NCI-H2196 treated with DMSO at 0.1 percent for 48 hours (cell line): Measurements from ENCODE around the gene CTNND2.

ENCODE experiments used
- DNase-seq: peaks from one replicate; lab custom pipeline; 2025; ENCODE audit not compliant: unreplicated experiment; lab: John Stamatoyannopoulos, UW

The CTNND2 gene

GRCh38 chr5:11000515-11001353, 903.5 kb downstream of the CTNND2 start:
- no peak for DNase-seq

GRCh38 chr5:10999714-11000113, 904.5 kb downstream of the CTNND2 start:
- no peak for DNase-seq

- no peak for DNase-seq
Measured at GRCh38 chr5:10995891-10996290, 908.4 kb downstream of the CTNND2 start.

GRCh38 chr5:10994091-10994986, 909.9 kb downstream of the CTNND2 start:
- no peak for DNase-seq

- no peak for DNase-seq
Measured at GRCh38 chr5:10990634-10991033, 913.6 kb downstream of the CTNND2 start.

- DNase-seq = no peak
Measured at GRCh38 chr5:10989577-10990263, 914.5 kb downstream of the CTNND2 start.

GRCh38 chr5:10988622-10989021, 915.6 kb downstream of the CTNND2 start:
- no peak for DNase-seq

- DNase-seq = no peak
Measured at GRCh38 chr5:10987925-10988504, 916.2 kb downstream of the CTNND2 start.

GRCh38 chr5:10987276-10987924, 916.8 kb downstream of the CTNND2 start:
- no peak for DNase-seq

GRCh38 chr5:10985721-10986110, 918.5 kb downstream of the CTNND2 start:
- no peak for DNase-seq

- no peak for DNase-seq
Measured at GRCh38 chr5:10985091-10985720, 919.0 kb downstream of the CTNND2 start.

- no peak for DNase-seq
Measured at GRCh38 chr5:10984021-10984715, 920.1 kb downstream of the CTNND2 start.

- DNase-seq = no peak
Measured at GRCh38 chr5:10982626-10983025, 921.6 kb downstream of the CTNND2 start.

- DNase-seq = no peak
Measured at GRCh38 chr5:10981932-10982331, 922.3 kb downstream of the CTNND2 start.

GRCh38 chr5:10977011-10977410, 927.2 kb downstream of the CTNND2 start:
- DNase-seq = no peak

GRCh38 chr5:10975945-10976344, 928.3 kb downstream of the CTNND2 start:
- DNase-seq = no peak

- no peak for DNase-seq
Measured at GRCh38 chr5:10974850-10975249, 929.4 kb downstream of the CTNND2 start.

GRCh38 chr5:10973316-10973715, 930.9 kb downstream of the CTNND2 start:
- no peak for DNase-seq

- DNase-seq = no peak
Measured at GRCh38 chr5:10969684-10970180, 934.5 kb downstream of the CTNND2 start.
